PC-9 (cell line): ENCODE measurements around the gene MORN4. TPM values are rescaled to one million over a fixed set of nuclear protein-coding genes. Genes with fewer than 3 reads are reported as not detected.

Source experiments
- BruUV-seq: library from RNA; stranded (reverse); fragments of 400-500 nt; replicated peaks from 2 replicates; lab custom pipeline; 2021; lab: Mats Ljungman, UMichigan
- CTCF ChIA-PET: fragments of 300-600 bp; sonication (Branson Sonifier 250); formaldehyde crosslinking; loops from one replicate; lab custom pipeline; 2022; ENCODE audit warnings: antibody characterized with exemption; lab: Charles Lee
- POLR2A ChIA-PET: fragments of 300-600 bp; sonication (Branson Sonifier 250); formaldehyde crosslinking; loops from one replicate; lab custom pipeline; 2022; ENCODE audit warnings: antibody characterized with exemption; ENCODE audit not compliant: unreplicated experiment; lab: Charles Lee
- DNase-seq, 2 experiments: peaks; one replicate each; pipeline versions ENCODE4 v3.0.0 to v3.0.0-alpha.2; 2015 to 2022; ENCODE audit warnings: mixed read lengths in 1 of 2
- H2AFZ ChIP-seq: fragments of 200-600 bp; sonication (generic); 2 replicates; pipeline ENCODE4 v1.8.1; 2017; ENCODE audit warnings: antibody characterized with exemption
- H3F3A ChIP-seq: fragments of 200-600 bp; sonication (generic); 2 replicates; pipeline ENCODE4 v1.8.1; 2017; ENCODE audit warnings: antibody characterized with exemption, mild to moderate bottlenecking, low read depth; ENCODE audit not compliant: insufficient read depth
- H3K27ac ChIP-seq: fragments of 200-600 bp; sonication (generic); 2 replicates; pipeline ENCODE4 v1.6.1; 2016; ENCODE audit warnings: mixed run types
- H3K27me3 ChIP-seq: fragments of 200-600 bp; sonication (generic); 2 replicates; pipeline ENCODE4 v1.6.1; 2016; ENCODE audit warnings: low read depth, mixed run types; ENCODE audit not compliant: insufficient read depth
- H3K36me3 ChIP-seq: fragments of 200-600 bp; sonication (generic); 2 replicates; pipeline ENCODE4 v1.6.1; 2016; ENCODE audit warnings: low read depth, mixed run types
- H3K4me1 ChIP-seq: fragments of 200-600 bp; sonication (generic); replicated peaks from 2 replicates; pipeline ENCODE4 v1.6.1; 2016; ENCODE audit warnings: mixed run types; ENCODE audit not compliant: insufficient read depth
- H3K4me2 ChIP-seq: fragments of 200-600 bp; sonication (generic); 2 replicates; pipeline ENCODE4 v1.6.1; 2017; ENCODE audit warnings: mixed run types
- H3K4me3 ChIP-seq: fragments of 200-600 bp; sonication (generic); 2 replicates; pipeline ENCODE4 v1.6.1; 2016; ENCODE audit warnings: mixed run types
- H3K79me2 ChIP-seq: fragments of 200-600 bp; sonication (generic); 2 replicates; pipeline ENCODE4 v1.6.1; 2017; ENCODE audit warnings: low read depth, mixed run types
- H3K9me2 ChIP-seq: fragments of 200-600 bp; sonication (generic); 2 replicates; pipeline ENCODE4 v1.8.1; 2017; ENCODE audit warnings: mild to moderate bottlenecking; ENCODE audit not compliant: insufficient read depth
- H3K9me3 ChIP-seq: fragments of 200-600 bp; sonication (generic); 2 replicates; pipeline ENCODE4 v1.8.1; 2016; ENCODE audit warnings: low read depth; ENCODE audit not compliant: insufficient read depth
- H4K20me1 ChIP-seq: fragments of 200-600 bp; sonication (generic); 2 replicates; pipeline ENCODE4 v1.8.1; 2017; ENCODE audit not compliant: insufficient read depth
- EZH2 ChIP-seq: fragments of 200-600 bp; sonication (generic); IDR thresholded peaks from 2 replicates; pipeline ENCODE4 v1.8.0; 2017; ENCODE audit warnings: antibody characterized with exemption, low read depth
- intact Hi-C: fragments of 100-400 bp; cut with micrococcal nuclease; formaldehyde crosslinking; loops from one replicate; pipeline ENCODE4 v1.10.0; 2022; ENCODE audit not compliant: unreplicated experiment
- total RNA-seq: library from RNA; stranded (reverse); gene quantifications from 2 replicates; pipeline ENCODE4 v1.2.3, GENCODE V29; 2021
- TF ChIP-seq, protein P1 (sequence below): fragments of 200-600 bp; sonication (generic); conservative IDR thresholded peaks from 2 replicates; pipeline ENCODE4 v1.6.1; 2017; ENCODE audit warnings: mixed run types, antibody characterized with exemption, mild to moderate bottlenecking, moderate library complexity

The MORN4 gene
- total RNA-seq, 1 experiment from 2014 or later = 10.0 TPM

DNA sequence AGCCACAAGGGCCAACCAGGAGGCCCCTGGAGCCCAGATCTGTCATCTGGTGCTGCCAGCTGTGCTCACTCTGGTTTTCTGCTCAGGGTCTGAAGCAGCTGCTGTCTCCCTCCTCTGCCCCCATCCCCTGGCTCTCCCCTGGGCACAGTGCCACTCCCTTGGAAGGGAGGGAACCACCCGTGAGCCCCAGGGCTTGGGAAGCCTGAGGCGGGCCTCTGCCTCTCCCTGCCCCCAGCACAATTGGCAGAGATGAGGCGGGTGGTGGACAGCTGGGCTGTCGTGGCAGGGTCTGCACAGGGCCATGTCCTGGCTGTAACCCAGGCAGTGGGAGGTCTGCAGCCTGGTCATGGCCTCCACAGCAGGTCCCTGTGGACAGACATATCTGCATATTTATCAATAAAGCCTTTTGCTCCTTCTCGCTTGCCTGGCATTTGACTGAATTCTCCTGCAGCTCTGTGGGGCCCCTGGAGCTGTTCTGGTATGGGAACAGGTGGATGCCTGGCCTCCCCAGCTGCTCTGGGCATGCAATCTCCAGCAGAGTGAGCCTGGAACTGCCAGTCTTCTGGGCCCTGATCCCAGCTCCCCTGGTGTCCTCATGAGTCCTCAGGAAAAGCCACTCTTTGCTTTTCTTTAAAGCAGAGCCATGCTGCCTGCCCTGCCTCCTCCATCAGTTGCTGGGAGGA, 62.4 kb downstream of the MORN4 start:
- H3K79me2 ChIP-seq = no peaks in the 10 kb centered on the region
- H2AFZ ChIP-seq = no peak overlapping the region
- no peaks in the 10 kb centered on the region for H3K36me3 ChIP-seq
- intact Hi-C loops = loop anchor here (1.0 to 5.0 kb wide), 2 partner anchors 73 to 109 kb away; partner anchors contain the start of genes MMS19 and UBTD1
- CTCF ChIA-PET = interaction anchor here (0.7 to 1.7 kb wide), 5 partner anchors 13 to 157 kb away, joined by 3 to 5 read pairs (median 4); partner anchors contain the start of gene HOGA1
- TF ChIP-seq EZH2 = no peak
- no peaks in the 10 kb centered on the region for H4K20me1 ChIP-seq
- H3K27me3 ChIP-seq = no peaks in the 10 kb centered on the region
- H3K4me1 ChIP-seq = peaks cover 72% of the 10 kb centered on the region
- peaks cover 46% of the 10 kb centered on the region; the same call in 1 of the 2 replicates for H3F3A ChIP-seq
- no peaks in the 10 kb centered on the region for H3K9me2 ChIP-seq
- DNase-seq = peak in 1 of 2 experiments; percentile 9
- no peaks in the 10 kb centered on the region for H3K9me3 ChIP-seq
- POLR2A ChIA-PET = interaction anchor here (0.5 kb wide), 1 partner anchor 25 kb away, joined by 3 read pairs; no protein-coding TSS in a partner anchor
- peak overlapping the region; percentile 74 for H3K27ac ChIP-seq
- peak overlapping the region; percentile 76 for H3K4me2 ChIP-seq
- BruUV-seq = no TSS peak
- no peak overlapping the region for H3K4me3 ChIP-seq

DNA sequence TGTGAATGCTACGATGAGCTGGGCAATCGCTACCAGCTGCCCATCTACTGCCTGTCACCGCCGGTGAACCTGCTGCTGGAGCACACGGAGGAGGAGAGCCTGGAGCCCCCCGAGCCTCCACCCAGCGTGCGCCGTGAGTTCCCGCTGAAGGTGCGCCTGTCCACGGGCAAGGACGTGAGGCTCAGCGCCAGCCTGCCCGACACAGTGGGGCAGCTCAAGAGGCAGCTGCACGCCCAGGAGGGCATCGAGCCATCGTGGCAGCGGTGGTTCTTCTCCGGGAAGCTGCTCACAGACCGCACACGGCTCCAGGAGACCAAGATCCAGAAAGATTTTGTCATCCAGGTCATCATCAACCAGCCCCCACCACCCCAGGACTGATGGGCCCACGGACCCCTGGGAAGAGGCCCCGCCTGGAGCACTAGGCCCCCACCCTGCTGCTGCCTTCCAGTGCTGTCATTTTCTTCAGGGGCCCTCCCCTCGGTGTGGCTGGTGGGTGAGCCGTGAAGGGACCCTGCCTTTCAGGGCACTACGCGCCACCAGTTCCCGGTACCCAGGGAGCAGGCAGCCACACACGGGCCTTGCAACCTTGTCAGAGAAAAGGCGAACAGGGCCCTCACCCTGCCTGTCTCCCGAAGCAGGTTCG, 63.0 kb downstream of the MORN4 start:
- peak overlapping the region; percentile 74 for H3K27ac ChIP-seq
- no peak for DNase-seq
- H3F3A ChIP-seq = peaks cover 44% of the 10 kb centered on the region; the same call in 1 of the 2 replicates
- peak overlapping the region; percentile 76 for H3K4me2 ChIP-seq
- CTCF ChIA-PET = no interaction called here
- no peak overlapping the region for H3K4me3 ChIP-seq
- H2AFZ ChIP-seq = no peak overlapping the region
- peaks cover 76% of the 10 kb centered on the region for H3K4me1 ChIP-seq
- no peak for TF ChIP-seq EZH2
- TF ChIP-seq, protein P1, sequence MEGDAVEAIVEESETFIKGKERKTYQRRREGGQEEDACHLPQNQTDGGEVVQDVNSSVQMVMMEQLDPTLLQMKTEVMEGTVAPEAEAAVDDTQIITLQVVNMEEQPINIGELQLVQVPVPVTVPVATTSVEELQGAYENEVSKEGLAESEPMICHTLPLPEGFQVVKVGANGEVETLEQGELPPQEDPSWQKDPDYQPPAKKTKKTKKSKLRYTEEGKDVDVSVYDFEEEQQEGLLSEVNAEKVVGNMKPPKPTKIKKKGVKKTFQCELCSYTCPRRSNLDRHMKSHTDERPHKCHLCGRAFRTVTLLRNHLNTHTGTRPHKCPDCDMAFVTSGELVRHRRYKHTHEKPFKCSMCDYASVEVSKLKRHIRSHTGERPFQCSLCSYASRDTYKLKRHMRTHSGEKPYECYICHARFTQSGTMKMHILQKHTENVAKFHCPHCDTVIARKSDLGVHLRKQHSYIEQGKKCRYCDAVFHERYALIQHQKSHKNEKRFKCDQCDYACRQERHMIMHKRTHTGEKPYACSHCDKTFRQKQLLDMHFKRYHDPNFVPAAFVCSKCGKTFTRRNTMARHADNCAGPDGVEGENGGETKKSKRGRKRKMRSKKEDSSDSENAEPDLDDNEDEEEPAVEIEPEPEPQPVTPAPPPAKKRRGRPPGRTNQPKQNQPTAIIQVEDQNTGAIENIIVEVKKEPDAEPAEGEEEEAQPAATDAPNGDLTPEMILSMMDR = no peak
- no peaks in the 10 kb centered on the region for H3K27me3 ChIP-seq
- H3K79me2 ChIP-seq = no peaks in the 10 kb centered on the region
- H3K36me3 ChIP-seq = no peaks in the 10 kb centered on the region
- no peaks in the 10 kb centered on the region for H3K9me2 ChIP-seq
- no TSS peak for BruUV-seq
- no peaks in the 10 kb centered on the region for H3K9me3 ChIP-seq
- POLR2A ChIA-PET = interaction anchor here (0.5 kb wide), 1 partner anchor 26 kb away, joined by 3 read pairs; no protein-coding TSS in a partner anchor
- no peaks in the 10 kb centered on the region for H4K20me1 ChIP-seq
- intact Hi-C loops = loop anchor here (5.0 kb wide), 1 partner anchor 108 kb away; no protein-coding TSS in a partner anchor

DNA sequence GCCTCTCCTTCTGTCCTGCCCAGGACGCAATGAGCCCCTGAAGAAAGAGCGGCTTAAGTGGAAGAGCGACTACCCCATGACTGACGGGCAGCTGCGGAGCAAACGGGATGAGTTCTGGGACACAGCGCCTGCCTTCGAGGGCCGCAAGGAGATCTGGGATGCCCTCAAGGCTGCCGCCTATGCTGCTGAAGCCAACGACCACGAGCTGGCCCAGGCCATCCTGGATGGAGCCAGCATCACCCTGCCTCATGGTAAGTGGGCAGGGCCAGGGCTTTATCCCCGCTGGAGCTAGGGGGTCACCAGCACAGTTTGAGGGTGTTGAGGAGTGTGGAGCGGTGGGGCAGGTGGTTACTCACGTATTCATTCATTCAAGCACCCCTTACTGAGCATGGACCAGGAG, 65.4 kb downstream of the MORN4 start:
- BruUV-seq = no TSS peak
- ChIA-PET CTCF (no interaction called here), POLR2A (no interaction called here)
- Histone ChIP-seq H3F3A (peaks cover 31% of the 10 kb centered on the region; the same call in 1 of the 2 replicates), H3K79me2 (no peaks in the 10 kb centered on the region), H3K36me3 (no peaks in the 10 kb centered on the region), H3K4me2 (no peak overlapping the region), H3K27me3 (no peaks in the 10 kb centered on the region), H3K9me3 (no peaks in the 10 kb centered on the region), H3K4me1 (peaks cover 58% of the 10 kb centered on the region), H3K4me3 (no peak overlapping the region), H4K20me1 (no peaks in the 10 kb centered on the region), H2AFZ (no peak overlapping the region), H3K9me2 (no peaks in the 10 kb centered on the region), H3K27ac (no peak overlapping the region)
- intact Hi-C loops = no loop called here
- TF ChIP-seq, protein P1 = no peak
- TF ChIP-seq EZH2 = no peak
- no peak for DNase-seq
